ENCODE measurements around the gene XIRP1. TPM values are rescaled to one million over a fixed set of nuclear protein-coding genes. Genes with fewer than 3 reads are reported as not detected.

The XIRP1 gene
- total and polyA plus RNA-seq, 2 of the 13 experiments (the other 11 are each of a cell fraction or from before 2014, with no cell fraction given), result not detected

DNA sequence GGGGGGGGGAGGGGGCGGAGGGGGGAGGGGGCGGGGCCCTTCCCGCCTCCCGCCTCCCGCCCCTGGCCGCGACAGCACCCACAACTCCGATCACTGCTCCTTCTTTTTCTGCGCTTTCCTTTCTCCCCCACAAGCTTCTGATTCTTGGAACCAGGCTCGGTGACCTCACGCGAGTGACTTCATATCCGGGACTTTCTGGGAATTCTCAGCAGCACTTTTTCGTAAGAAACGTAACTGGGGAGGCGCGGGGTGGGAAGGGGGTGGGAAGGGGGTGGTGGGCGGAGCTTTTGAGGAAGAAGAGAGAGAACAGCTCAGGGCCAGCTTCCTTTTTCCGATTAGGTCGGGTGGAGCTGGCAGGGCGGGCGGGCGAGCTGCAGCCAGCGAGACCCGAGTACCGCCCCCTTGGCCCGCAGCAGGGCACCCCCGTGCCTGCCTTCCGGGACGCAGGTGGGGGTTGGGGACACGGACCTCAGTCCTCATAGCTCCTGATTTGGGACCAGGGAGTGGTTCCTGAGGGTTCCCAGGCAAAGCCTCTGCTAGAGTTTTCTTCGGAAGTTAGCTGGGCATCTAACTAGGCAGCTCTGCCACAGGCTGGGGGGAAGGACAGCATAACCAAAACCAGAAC, 14.6 kb downstream of the XIRP1 start:
- no TSS peak for BruUV-seq (replicated peaks)
- TF ChIP-seq FOSL2 (CRISPR knock-in tag; IDR thresholded peaks at IDR 0.05), result peak; percentile 20
- peak in 1 of 2 experiments; percentile 55; a peak in 2 of 4 replicates for TF ChIP-seq POLR2A (IDR thresholded peaks at IDR 0.05; ENCODE audit: insufficient read depth in 1 of 2, low read depth in 2 of 2, low read length in 2 of 2)
- TF ChIP-seq, protein P1, sequence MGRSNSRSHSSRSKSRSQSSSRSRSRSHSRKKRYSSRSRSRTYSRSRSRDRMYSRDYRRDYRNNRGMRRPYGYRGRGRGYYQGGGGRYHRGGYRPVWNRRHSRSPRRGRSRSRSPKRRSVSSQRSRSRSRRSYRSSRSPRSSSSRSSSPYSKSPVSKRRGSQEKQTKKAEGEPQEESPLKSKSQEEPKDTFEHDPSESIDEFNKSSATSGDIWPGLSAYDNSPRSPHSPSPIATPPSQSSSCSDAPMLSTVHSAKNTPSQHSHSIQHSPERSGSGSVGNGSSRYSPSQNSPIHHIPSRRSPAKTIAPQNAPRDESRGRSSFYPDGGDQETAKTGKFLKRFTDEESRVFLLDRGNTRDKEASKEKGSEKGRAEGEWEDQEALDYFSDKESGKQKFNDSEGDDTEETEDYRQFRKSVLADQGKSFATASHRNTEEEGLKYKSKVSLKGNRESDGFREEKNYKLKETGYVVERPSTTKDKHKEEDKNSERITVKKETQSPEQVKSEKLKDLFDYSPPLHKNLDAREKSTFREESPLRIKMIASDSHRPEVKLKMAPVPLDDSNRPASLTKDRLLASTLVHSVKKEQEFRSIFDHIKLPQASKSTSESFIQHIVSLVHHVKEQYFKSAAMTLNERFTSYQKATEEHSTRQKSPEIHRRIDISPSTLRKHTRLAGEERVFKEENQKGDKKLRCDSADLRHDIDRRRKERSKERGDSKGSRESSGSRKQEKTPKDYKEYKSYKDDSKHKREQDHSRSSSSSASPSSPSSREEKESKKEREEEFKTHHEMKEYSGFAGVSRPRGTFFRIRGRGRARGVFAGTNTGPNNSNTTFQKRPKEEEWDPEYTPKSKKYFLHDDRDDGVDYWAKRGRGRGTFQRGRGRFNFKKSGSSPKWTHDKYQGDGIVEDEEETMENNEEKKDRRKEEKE (IDR thresholded peaks at IDR 0.05), result no peak
- 0 out of 2 replicates have a peak, but pooled peaks have one; percentile 23 for TF ChIP-seq RBFOX2 (IDR thresholded peaks at IDR 0.05; ENCODE audit: low read depth, low read length)
- 0 out of 2 replicates have a peak, but pooled peaks have one; percentile 44 for TF ChIP-seq CREM (IDR thresholded peaks at IDR 0.05)
- no peak for TF ChIP-seq CREM (CRISPR knock-in tag; IDR thresholded peaks at IDR 0.05)
- 0 out of 2 replicates have a peak, but pooled peaks have one; percentile 14 for TF ChIP-seq HDAC2 (CRISPR knock-in tag; IDR thresholded peaks at IDR 0.05)
- TF ChIP-seq, protein P2, sequence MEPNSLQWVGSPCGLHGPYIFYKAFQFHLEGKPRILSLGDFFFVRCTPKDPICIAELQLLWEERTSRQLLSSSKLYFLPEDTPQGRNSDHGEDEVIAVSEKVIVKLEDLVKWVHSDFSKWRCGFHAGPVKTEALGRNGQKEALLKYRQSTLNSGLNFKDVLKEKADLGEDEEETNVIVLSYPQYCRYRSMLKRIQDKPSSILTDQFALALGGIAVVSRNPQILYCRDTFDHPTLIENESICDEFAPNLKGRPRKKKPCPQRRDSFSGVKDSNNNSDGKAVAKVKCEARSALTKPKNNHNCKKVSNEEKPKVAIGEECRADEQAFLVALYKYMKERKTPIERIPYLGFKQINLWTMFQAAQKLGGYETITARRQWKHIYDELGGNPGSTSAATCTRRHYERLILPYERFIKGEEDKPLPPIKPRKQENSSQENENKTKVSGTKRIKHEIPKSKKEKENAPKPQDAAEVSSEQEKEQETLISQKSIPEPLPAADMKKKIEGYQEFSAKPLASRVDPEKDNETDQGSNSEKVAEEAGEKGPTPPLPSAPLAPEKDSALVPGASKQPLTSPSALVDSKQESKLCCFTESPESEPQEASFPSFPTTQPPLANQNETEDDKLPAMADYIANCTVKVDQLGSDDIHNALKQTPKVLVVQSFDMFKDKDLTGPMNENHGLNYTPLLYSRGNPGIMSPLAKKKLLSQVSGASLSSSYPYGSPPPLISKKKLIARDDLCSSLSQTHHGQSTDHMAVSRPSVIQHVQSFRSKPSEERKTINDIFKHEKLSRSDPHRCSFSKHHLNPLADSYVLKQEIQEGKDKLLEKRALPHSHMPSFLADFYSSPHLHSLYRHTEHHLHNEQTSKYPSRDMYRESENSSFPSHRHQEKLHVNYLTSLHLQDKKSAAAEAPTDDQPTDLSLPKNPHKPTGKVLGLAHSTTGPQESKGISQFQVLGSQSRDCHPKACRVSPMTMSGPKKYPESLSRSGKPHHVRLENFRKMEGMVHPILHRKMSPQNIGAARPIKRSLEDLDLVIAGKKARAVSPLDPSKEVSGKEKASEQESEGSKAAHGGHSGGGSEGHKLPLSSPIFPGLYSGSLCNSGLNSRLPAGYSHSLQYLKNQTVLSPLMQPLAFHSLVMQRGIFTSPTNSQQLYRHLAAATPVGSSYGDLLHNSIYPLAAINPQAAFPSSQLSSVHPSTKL (CRISPR knock-in tag; IDR thresholded peaks at IDR 0.05), result peak; percentile 23; the same call in 1 of the 2 replicates
- TF ChIP-seq, protein P3, sequence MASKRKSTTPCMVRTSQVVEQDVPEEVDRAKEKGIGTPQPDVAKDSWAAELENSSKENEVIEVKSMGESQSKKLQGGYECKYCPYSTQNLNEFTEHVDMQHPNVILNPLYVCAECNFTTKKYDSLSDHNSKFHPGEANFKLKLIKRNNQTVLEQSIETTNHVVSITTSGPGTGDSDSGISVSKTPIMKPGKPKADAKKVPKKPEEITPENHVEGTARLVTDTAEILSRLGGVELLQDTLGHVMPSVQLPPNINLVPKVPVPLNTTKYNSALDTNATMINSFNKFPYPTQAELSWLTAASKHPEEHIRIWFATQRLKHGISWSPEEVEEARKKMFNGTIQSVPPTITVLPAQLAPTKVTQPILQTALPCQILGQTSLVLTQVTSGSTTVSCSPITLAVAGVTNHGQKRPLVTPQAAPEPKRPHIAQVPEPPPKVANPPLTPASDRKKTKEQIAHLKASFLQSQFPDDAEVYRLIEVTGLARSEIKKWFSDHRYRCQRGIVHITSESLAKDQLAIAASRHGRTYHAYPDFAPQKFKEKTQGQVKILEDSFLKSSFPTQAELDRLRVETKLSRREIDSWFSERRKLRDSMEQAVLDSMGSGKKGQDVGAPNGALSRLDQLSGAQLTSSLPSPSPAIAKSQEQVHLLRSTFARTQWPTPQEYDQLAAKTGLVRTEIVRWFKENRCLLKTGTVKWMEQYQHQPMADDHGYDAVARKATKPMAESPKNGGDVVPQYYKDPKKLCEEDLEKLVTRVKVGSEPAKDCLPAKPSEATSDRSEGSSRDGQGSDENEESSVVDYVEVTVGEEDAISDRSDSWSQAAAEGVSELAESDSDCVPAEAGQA (IDR thresholded peaks at IDR 0.05; ENCODE audit: low read depth), result peak; percentile 65; the same call in 1 of the 2 replicates
- TF ChIP-seq, protein P3 (CRISPR knock-in tag; IDR thresholded peaks at IDR 0.05; ENCODE audit: borderline replicate concordance), result no peak
- peak; percentile 58; the same call in 1 of the 2 replicates for TF ChIP-seq GABPB1 (CRISPR knock-in tag; IDR thresholded peaks at IDR 0.05)

More for the DNA sequence above, 14.6 kb downstream of the XIRP1 start:
- Histone ChIP-seq H3K4me3 (replicated peaks in 1 of 3; ENCODE audit: insufficient read depth in 1 of 3, low read depth in 2 of 3, low read length in 3 of 3) (peak overlapping the region; percentile 71 to 79 (median 72)), H3K4me2 (ENCODE audit: low read depth, low read length) (peak overlapping the region; percentile 93), H2AFZ (ENCODE audit: low read length) (peak overlapping the region; percentile 27), H3K36me3 (replicated peaks in 1 of 2; ENCODE audit: control insufficient read depth in 1 of 2, insufficient read depth in 2 of 2, low read length in 2 of 2) (no peaks in the 10 kb centered on the region), H3K79me2 (ENCODE audit: insufficient read depth, low read length) (no peaks in the 10 kb centered on the region), H3K4me1 (ENCODE audit: insufficient read depth, low read length) (peaks cover 50% of the 10 kb centered on the region), H4K20me1 (ENCODE audit: insufficient read depth, low read length) (no peaks in the 10 kb centered on the region), H3K9me3 (ENCODE audit: low read length) (no peaks in the 10 kb centered on the region), H3K27ac (ENCODE audit: extremely low read length, insufficient read depth, low read length) (peak overlapping the region; percentile 40), H3K9ac (ENCODE audit: insufficient read depth, low read depth, low read length) (peak overlapping the region; percentile 68; the same call in 1 of the 2 replicates), H3K27me3 (ENCODE audit: control insufficient read depth in 1 of 2, insufficient read depth in 2 of 2, low read length in 2 of 2) (peaks cover 2 to 21% of the 10 kb centered on the region in 2 experiments; a peak in 3 of 5 replicates)
- POLR2A ChIA-PET, result interaction anchor here (0.6 to 1.3 kb wide), 8 partner anchors 10 to 1095 kb away, joined by 3 to 5 read pairs (median 3); partner anchors contain the start of genes GORASP1 and TTC21A
- in situ Hi-C loops (cut with HindIII; ENCODE audit: extremely low pct_ligation_motif_present, low pct_unique_long_range_greater_than_20kb) (no loop called here), intact Hi-C loops (cut with micrococcal nuclease; ENCODE audit: unreplicated experiment) (loop anchor here (1.0 kb wide), 1 partner anchor 24 kb away; no protein-coding TSS in a partner anchor)
- DNase-seq (ENCODE audit: low spot score) (peak; percentile 63), FAIRE-seq (no peak), ATAC-seq (peak; percentile 16; the same call in 2 of the 3 replicates)
- 2% methylated on average over 18 of the region's 32 CpGs for WGBS (ENCODE audit: low lambda C conversion rate)
- CTCF ChIA-PET (ENCODE audit: low intra/inter-chr PET ratio, low total read pairs), result interaction anchor here (0.8 kb wide), 1 partner anchor 51 kb away, joined by 3 read pairs; no protein-coding TSS in a partner anchor
